Loucy (cell line): ENCODE measurements around the gene TYR.
"Not testable (repeated sequence)": the region's sequence is repeated elsewhere in the genome, so short reads cannot be mapped to it uniquely, and the experiment has no call there.

Source experiments
- H2AFZ ChIP-seq: fragments of 200-600 bp; sonication (generic); 2 replicates; pipeline ENCODE4 v1.6.0; 2016; ENCODE audit warnings: antibody characterized with exemption, mild to moderate bottlenecking, low read length, moderate library complexity
- H3F3A ChIP-seq: fragments of 200-600 bp; 2 replicates; pipeline ENCODE4 v1.6.0; 2016; ENCODE audit warnings: antibody characterized with exemption, low read depth, mild to moderate bottlenecking
- H3K27me3 ChIP-seq: fragments of 200-600 bp; sonication (generic); 2 replicates; pipeline ENCODE4 v1.6.1; 2014; ENCODE audit warnings: low read length, mild to moderate bottlenecking; ENCODE audit not compliant: insufficient read depth, poor library complexity, severe bottlenecking
- H3K36me3 ChIP-seq: fragments of 200-600 bp; sonication (generic); 2 replicates; pipeline ENCODE4 v1.6.1; 2016; ENCODE audit warnings: low read length; ENCODE audit not compliant: insufficient read depth
- H3K4me1 ChIP-seq: fragments of 200-600 bp; sonication (generic); 2 replicates; pipeline ENCODE4 v1.5.1; 2014; ENCODE audit warnings: low read length, mild to moderate bottlenecking; ENCODE audit not compliant: insufficient read depth, poor library complexity, severe bottlenecking
- H3K4me2 ChIP-seq: fragments of 200-600 bp; sonication (generic); 2 replicates; pipeline ENCODE4 v1.6.0; 2014; ENCODE audit warnings: antibody characterized with exemption, low read length, low read depth, mild to moderate bottlenecking; ENCODE audit not compliant: poor library complexity, severe bottlenecking
- H3K4me3 ChIP-seq: fragments of 200-600 bp; sonication (generic); 2 replicates; pipeline ENCODE4 v1.5.1; 2014; ENCODE audit warnings: low read length, mild to moderate bottlenecking, mixed read lengths; ENCODE audit not compliant: poor library complexity, severe bottlenecking
- H3K79me2 ChIP-seq: fragments of 200-600 bp; sonication (generic); 2 replicates; pipeline ENCODE4 v1.6.1; 2014; ENCODE audit warnings: low read length; ENCODE audit not compliant: insufficient read depth
- H3K9ac ChIP-seq: fragments of 200-600 bp; sonication (generic); 2 replicates; pipeline ENCODE4 v1.6.0; 2014; ENCODE audit warnings: mild to moderate bottlenecking, low read depth, low read length, moderate library complexity; ENCODE audit not compliant: poor library complexity, severe bottlenecking
- H3K9me2 ChIP-seq: fragments of 200-600 bp; sonication (generic); replicated peaks from 2 replicates; pipeline ENCODE4 v1.6.1; 2016; ENCODE audit warnings: low read depth, low read length, mixed read lengths
- H3K9me3 ChIP-seq: fragments of 200-600 bp; sonication (generic); 2 replicates; pipeline ENCODE4 v1.6.1; 2014; ENCODE audit warnings: mild to moderate bottlenecking, antibody characterized with exemption, low read length, low read depth; ENCODE audit not compliant: insufficient read depth
- H4K20me1 ChIP-seq: fragments of 200-600 bp; sonication (generic); 2 replicates; pipeline ENCODE4 v1.6.0; 2014; ENCODE audit warnings: antibody characterized with exemption, low read length, mild to moderate bottlenecking; ENCODE audit not compliant: insufficient read depth, poor library complexity, severe bottlenecking
- CTCF ChIP-seq: fragments of 200-600 bp; sonication (generic); conservative IDR thresholded peaks from 2 replicates; pipeline ENCODE4 v1.5.1; 2014; ENCODE audit warnings: mild to moderate bottlenecking, antibody characterized with exemption, low read length
- EZH2phosphoT487 ChIP-seq: fragments of 200-600 bp; IDR thresholded peaks from 2 replicates; pipeline ENCODE4 v1.6.1; 2018; ENCODE audit warnings: antibody characterized with exemption, mild to moderate bottlenecking, moderate library complexity, borderline replicate concordance

TYR gene

GRCh38 chr11:89293965-89294679, 116.4 kb downstream of the TYR start:
- Histone ChIP-seq H3K79me2 (no peaks in the 10 kb centered on the region), H3K9ac (no peak overlapping the region), H3K9me2 (no peaks in the 10 kb centered on the region), H3F3A (no peaks in the 10 kb centered on the region), H4K20me1 (no peaks in the 10 kb centered on the region), H3K9me3 (no peaks in the 10 kb centered on the region), H2AFZ (no peak overlapping the region), H3K4me2 (no peak overlapping the region), H3K27me3 (no peaks in the 10 kb centered on the region), H3K4me3 (no peak overlapping the region), H3K4me1 (no peaks in the 10 kb centered on the region), H3K36me3 (no peaks in the 10 kb centered on the region)
- TF ChIP-seq CTCF (no peak), EZH2phosphoT487 (no peak)

GRCh38 chr11:89295023-89295422, 117.3 kb downstream of the TYR start:
- not testable (repeated sequence) for H3K79me2 ChIP-seq, H3K9ac ChIP-seq, H3K27me3 ChIP-seq, H4K20me1 ChIP-seq, H3K4me1 ChIP-seq, H2AFZ ChIP-seq, H3K9me2 ChIP-seq, H3K9me3 ChIP-seq, H3K4me2 ChIP-seq, H3F3A ChIP-seq, H3K36me3 ChIP-seq, H3K4me3 ChIP-seq

GRCh38 chr11:89303029-89303428, 125.4 kb downstream of the TYR start:
- H3K9me2 ChIP-seq, H3K9ac ChIP-seq, H3K4me2 ChIP-seq, H3K36me3 ChIP-seq, H2AFZ ChIP-seq, H3K9me3 ChIP-seq, H3K79me2 ChIP-seq, H3K4me1 ChIP-seq, H4K20me1 ChIP-seq, H3K27me3 ChIP-seq, H3F3A ChIP-seq, H3K4me3 ChIP-seq: not testable (repeated sequence)

- H3K4me3 ChIP-seq, H3K9me3 ChIP-seq, H3K4me1 ChIP-seq, H3K9me2 ChIP-seq, H2AFZ ChIP-seq, H3K27me3 ChIP-seq, H3F3A ChIP-seq, H3K36me3 ChIP-seq, H3K4me2 ChIP-seq, H4K20me1 ChIP-seq, H3K79me2 ChIP-seq, H3K9ac ChIP-seq: not testable (repeated sequence)
Measured at GRCh38 chr11:89308272-89308671, 130.6 kb downstream of the TYR start.

- H3K36me3 ChIP-seq, H3K4me3 ChIP-seq, H3K4me2 ChIP-seq, H3K4me1 ChIP-seq, H3K79me2 ChIP-seq, H3F3A ChIP-seq, H2AFZ ChIP-seq, H4K20me1 ChIP-seq, H3K9ac ChIP-seq, H3K27me3 ChIP-seq, H3K9me3 ChIP-seq, H3K9me2 ChIP-seq: not testable (repeated sequence)
Measured at GRCh38 chr11:89309321-89309985, 131.8 kb downstream of the TYR start.

GRCh38 chr11:89310607-89311006, 132.9 kb downstream of the TYR start:
- not testable (repeated sequence) for H3K4me2 ChIP-seq, H3K4me3 ChIP-seq, H2AFZ ChIP-seq, H3K9me3 ChIP-seq, H3K27me3 ChIP-seq, H3F3A ChIP-seq, H3K36me3 ChIP-seq, H4K20me1 ChIP-seq, H3K9me2 ChIP-seq, H3K79me2 ChIP-seq, H3K4me1 ChIP-seq, H3K9ac ChIP-seq
